Kidney epithelial cell (primary cell): Measurements from ENCODE around the gene PPP2R5C. TPM values are rescaled to one million over a fixed set of nuclear protein-coding genes. Genes with fewer than 3 reads are reported as not detected.

Experiments
- DNase-seq: peaks from one replicate; pipeline ENCODE4 v3.0.0-alpha.2; 2010; ENCODE audit warnings: low read depth
- H3K27me3 ChIP-seq: 2 replicates; pipeline ENCODE4 v1.6.0; 2011; ENCODE audit warnings: low read length; ENCODE audit not compliant: control insufficient read depth, insufficient read depth
- H3K36me3 ChIP-seq: 2 replicates; pipeline ENCODE4 v1.5.1; 2011; ENCODE audit warnings: low read length; ENCODE audit not compliant: control insufficient read depth, insufficient read depth
- H3K4me3 ChIP-seq: 2 replicates; pipeline ENCODE4 v1.5.1; 2011; ENCODE audit warnings: low read depth, mild to moderate bottlenecking, control low read depth, low read length
- CTCF ChIP-seq: IDR thresholded peaks from 2 replicates; pipeline ENCODE4 v1.5.1; 2011; ENCODE audit warnings: mild to moderate bottlenecking, moderate library complexity, low read length, control low read depth, inconsistent platforms; ENCODE audit not compliant: insufficient read depth, poor library complexity, severe bottlenecking
- total RNA-seq: library from RNA; depleted of rRNA; stranded (reverse); fragments of >200 nt; gene quantifications from 2 replicates; pipeline ENCODE4 v1.2.3, GENCODE V29; 2015

The PPP2R5C gene
- total RNA-seq, 1 donor from 2014 or later = 79.6 TPM

DNA sequence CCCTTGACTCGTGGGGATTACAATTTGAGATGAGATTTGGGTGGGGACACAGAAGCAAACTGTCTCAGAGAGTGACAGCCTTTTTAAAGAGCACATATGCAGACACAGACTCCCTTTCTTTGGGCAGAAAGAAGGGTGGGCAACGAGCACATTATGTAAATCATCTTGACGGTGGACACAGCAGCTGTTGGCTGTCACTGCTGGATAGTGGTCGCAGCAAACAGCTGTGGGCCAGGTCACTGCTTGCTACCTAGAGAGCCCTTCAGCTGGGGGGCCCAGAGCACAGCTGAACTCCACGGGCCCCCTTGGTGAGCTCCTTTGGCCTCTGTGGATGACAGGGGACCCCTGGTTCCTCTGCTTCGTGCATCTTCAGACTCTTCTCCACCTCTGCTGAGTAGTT, 23.1 kb downstream of the PPP2R5C start:
- DNase-seq = no peak

DNA sequence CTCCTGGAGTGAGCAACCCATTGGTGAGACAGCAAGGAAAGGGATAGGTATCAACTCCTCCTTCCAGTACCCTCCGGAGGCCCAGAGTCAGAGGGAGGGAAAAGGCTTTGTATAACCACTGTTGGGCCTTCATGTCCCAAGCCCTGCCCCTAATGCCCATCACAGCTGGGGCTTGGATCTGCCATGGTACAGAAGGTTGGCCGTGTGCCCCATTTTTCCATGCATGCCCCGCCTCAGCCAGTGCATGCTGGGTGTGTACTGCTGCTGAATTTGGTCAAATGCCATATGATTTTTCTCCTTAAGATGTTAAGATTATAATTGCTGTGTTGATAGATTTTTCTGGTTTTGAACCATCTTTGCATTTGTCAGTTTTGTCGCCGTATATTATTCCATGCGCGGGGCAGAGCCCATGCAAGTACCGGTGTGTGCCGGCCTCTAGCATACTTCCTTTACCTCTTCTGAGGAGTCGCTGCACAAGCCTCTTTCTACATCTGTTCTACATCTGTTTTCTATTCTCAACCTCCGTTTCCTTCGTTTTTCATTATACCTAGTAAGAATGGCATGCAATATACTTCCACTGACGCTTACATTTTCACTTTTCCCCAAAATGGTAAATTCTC, 26.6 kb downstream of the PPP2R5C start:
- Histone ChIP-seq H3K27me3 (no peaks in the 10 kb centered on the region), H3K36me3 (no peaks in the 10 kb centered on the region), H3K4me3 (no peak overlapping the region)
- DNase-seq = no peak
- no peak for TF ChIP-seq CTCF

More for the DNA sequence above, 23.1 kb downstream of the PPP2R5C start:
- TF ChIP-seq CTCF = no peak
- Histone ChIP-seq H3K27me3 (peaks cover 16% of the 10 kb centered on the region), H3K36me3 (no peaks in the 10 kb centered on the region), H3K4me3 (no peak overlapping the region)

GRCh38 chr14:101789222-101789621, 27.7 kb downstream of the PPP2R5C start:
- Histone ChIP-seq H3K27me3 (no peaks in the 10 kb centered on the region), H3K36me3 (no peaks in the 10 kb centered on the region), H3K4me3 (no peak overlapping the region)
- no peak for DNase-seq
- TF ChIP-seq CTCF = no peak

GRCh38 chr14:101790232-101790631, 28.7 kb downstream of the PPP2R5C start:
- Histone ChIP-seq H3K4me3 (no peak overlapping the region), H3K27me3 (no peaks in the 10 kb centered on the region), H3K36me3 (no peaks in the 10 kb centered on the region)
- no peak for DNase-seq
- TF ChIP-seq CTCF = no peak

GRCh38 chr14:101791919-101792572, 30.5 kb downstream of the PPP2R5C start:
- Histone ChIP-seq H3K36me3 (no peaks in the 10 kb centered on the region), H3K4me3 (no peak overlapping the region), H3K27me3 (no peaks in the 10 kb centered on the region)
- TF ChIP-seq CTCF = no peak
- no peak for DNase-seq

DNA sequence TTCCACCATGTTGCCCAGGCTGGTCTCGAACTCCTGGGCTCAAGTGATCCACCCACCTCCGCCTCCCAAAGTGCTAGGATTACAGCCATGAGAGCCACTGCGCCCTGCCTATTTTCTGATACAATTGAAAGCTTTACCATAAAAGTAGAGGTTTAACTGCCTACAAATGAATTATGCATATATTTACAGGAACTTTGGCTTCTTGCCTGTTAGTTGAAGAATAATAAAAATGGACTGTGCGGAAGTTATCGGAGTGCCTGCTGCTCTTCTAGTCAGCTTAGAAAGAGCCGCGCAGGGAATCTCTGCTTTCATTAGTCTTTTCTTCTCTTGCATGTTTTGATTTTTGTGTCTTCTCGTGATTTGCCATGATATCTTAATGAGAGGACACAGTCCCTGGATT, 34.5 kb downstream of the PPP2R5C start:
- no peak for TF ChIP-seq CTCF
- DNase-seq = no peak
- Histone ChIP-seq H3K4me3 (no peak overlapping the region), H3K36me3 (no peaks in the 10 kb centered on the region), H3K27me3 (no peaks in the 10 kb centered on the region)
